ENCODE data around the gene SPRYD3. TPM values are rescaled to one million over a fixed set of nuclear protein-coding genes. Genes with fewer than 3 reads are reported as not detected.
"Not testable (repeated sequence)": the region's sequence is repeated elsewhere in the genome, so short reads cannot be mapped to it uniquely, and the experiment has no call there.

Gene SPRYD3
- total RNA-seq, 1 donor from 2014 or later = 41.2 TPM

- intact Hi-C loops (cut with micrococcal nuclease); H3K9me3 Mint-ChIP-seq: not testable (repeated sequence)
Measured at GRCh38 chr12:53112431-53112830, 33.2 kb upstream of the SPRYD3 start.

GRCh38 chr12:53107122-53107521 is 27.9 kb upstream of the SPRYD3 start:
- DNase-seq (ENCODE audit: low spot score) = no peak
- Mint-ChIP-seq H3K4me1 (ENCODE audit: low read depth) (peaks cover 14% of the 10 kb centered on the region), H3K27me3 (ENCODE audit: insufficient read depth) (no peaks in the 10 kb centered on the region), H3K9me3 (no peaks in the 10 kb centered on the region), H3K36me3 (ENCODE audit: low read depth) (no peaks in the 10 kb centered on the region), H3K4me3 (no peak overlapping the region), H3K27ac (no peak overlapping the region)
- intact Hi-C loops (cut with micrococcal nuclease) = no loop called here

More at GRCh38 chr12:53112431-53112830, 33.2 kb upstream of the SPRYD3 start:
- not testable (repeated sequence) for H3K4me1 Mint-ChIP-seq (ENCODE audit: low read depth); DNase-seq (ENCODE audit: low spot score); H3K4me3 Mint-ChIP-seq; H3K27ac Mint-ChIP-seq; H3K36me3 Mint-ChIP-seq (ENCODE audit: low read depth); H3K27me3 Mint-ChIP-seq (ENCODE audit: insufficient read depth)

GRCh38 chr12:53105712-53106439 is 26.7 kb upstream of the SPRYD3 start:
- Mint-ChIP-seq H3K36me3 (ENCODE audit: low read depth) (no peaks in the 10 kb centered on the region), H3K4me3 (no peak overlapping the region), H3K27ac (no peak overlapping the region), H3K27me3 (ENCODE audit: insufficient read depth) (peaks cover 3% of the 10 kb centered on the region), H3K4me1 (ENCODE audit: low read depth) (peaks cover 14% of the 10 kb centered on the region), H3K9me3 (no peaks in the 10 kb centered on the region)
- DNase-seq (ENCODE audit: low spot score) = no peak
- intact Hi-C loops (cut with micrococcal nuclease) = no loop called here

GRCh38 chr12:53105256-53105655 is 26.1 kb upstream of the SPRYD3 start:
- Mint-ChIP-seq H3K27ac (no peak overlapping the region), H3K36me3 (ENCODE audit: low read depth) (no peaks in the 10 kb centered on the region), H3K4me1 (ENCODE audit: low read depth) (peaks cover 14% of the 10 kb centered on the region), H3K9me3 (no peaks in the 10 kb centered on the region), H3K4me3 (no peak overlapping the region), H3K27me3 (ENCODE audit: insufficient read depth) (peaks cover 3% of the 10 kb centered on the region)
- intact Hi-C loops (cut with micrococcal nuclease) = no loop called here
- no peak for DNase-seq (ENCODE audit: low spot score)

- Mint-ChIP-seq H3K36me3 (ENCODE audit: low read depth) (no peaks in the 10 kb centered on the region), H3K27ac (no peak overlapping the region)
Measured at GRCh38 chr12:53103860-53104305, 24.7 kb upstream of the SPRYD3 start.

GRCh38 chr12:53102883-53103807 is 24.0 kb upstream of the SPRYD3 start, which contains the start of gene SOAT2:
SOAT2 (plus strand) TSS chr12:53103486; CDS start chr12:53103578, 92 bp downstream.
- intact Hi-C loops (cut with micrococcal nuclease) = no loop called here
- no peak within 1 kb of the TSS for H3K4me3 Mint-ChIP-seq
- H3K27ac Mint-ChIP-seq = no peak within 1 kb of the TSS
- no peak for DNase-seq (ENCODE audit: low spot score)
- no peaks in the 10 kb centered on the region for H3K9me3 Mint-ChIP-seq
- peaks cover 12% of the 10 kb centered on the region for H3K27me3 Mint-ChIP-seq (ENCODE audit: insufficient read depth)
- peaks cover 27% of the 10 kb centered on the region for H3K4me1 Mint-ChIP-seq (ENCODE audit: low read depth)
- H3K36me3 Mint-ChIP-seq (ENCODE audit: low read depth) = no peaks in the 10 kb centered on the region

More at GRCh38 chr12:53103860-53104305, 24.7 kb upstream of the SPRYD3 start:
- H3K27me3 Mint-ChIP-seq (ENCODE audit: insufficient read depth) = peaks cover 8% of the 10 kb centered on the region
- DNase-seq (ENCODE audit: low spot score) = no peak
- no peak overlapping the region for H3K4me3 Mint-ChIP-seq
- H3K4me1 Mint-ChIP-seq (ENCODE audit: low read depth) = peaks cover 20% of the 10 kb centered on the region
- H3K9me3 Mint-ChIP-seq = no peaks in the 10 kb centered on the region
- intact Hi-C loops (cut with micrococcal nuclease) = no loop called here

- peaks cover 31% of the 10 kb centered on the region for H3K4me1 Mint-ChIP-seq (ENCODE audit: low read depth)
- H3K27me3 Mint-ChIP-seq (ENCODE audit: insufficient read depth) = peaks cover 16% of the 10 kb centered on the region
- intact Hi-C loops (cut with micrococcal nuclease) = no loop called here
- no peak overlapping the region for H3K4me3 Mint-ChIP-seq
- H3K27ac Mint-ChIP-seq = no peak overlapping the region
- DNase-seq (ENCODE audit: low spot score) = no peak
- H3K36me3 Mint-ChIP-seq (ENCODE audit: low read depth) = no peaks in the 10 kb centered on the region
- no peaks in the 10 kb centered on the region for H3K9me3 Mint-ChIP-seq
Measured at GRCh38 chr12:53101931-53102781, 23.0 kb upstream of the SPRYD3 start.

- peaks cover 25% of the 10 kb centered on the region for H3K27me3 Mint-ChIP-seq (ENCODE audit: insufficient read depth)
- H3K4me3 Mint-ChIP-seq = no peak overlapping the region
- no peak for DNase-seq (ENCODE audit: low spot score)
- no peaks in the 10 kb centered on the region for H3K36me3 Mint-ChIP-seq (ENCODE audit: low read depth)
- peaks cover 37% of the 10 kb centered on the region for H3K4me1 Mint-ChIP-seq (ENCODE audit: low read depth)
- intact Hi-C loops (cut with micrococcal nuclease) = no loop called here
- no peak overlapping the region for H3K27ac Mint-ChIP-seq
- no peaks in the 10 kb centered on the region for H3K9me3 Mint-ChIP-seq
Measured at GRCh38 chr12:53101266-53101665, 22.1 kb upstream of the SPRYD3 start.

- Mint-ChIP-seq H3K36me3 (ENCODE audit: low read depth) (no peaks in the 10 kb centered on the region), H3K4me3 (no peak overlapping the region), H3K9me3 (no peaks in the 10 kb centered on the region), H3K4me1 (ENCODE audit: low read depth) (peaks cover 37% of the 10 kb centered on the region), H3K27me3 (ENCODE audit: insufficient read depth) (peaks cover 29% of the 10 kb centered on the region), H3K27ac (no peak overlapping the region)
- intact Hi-C loops (cut with micrococcal nuclease) = no loop called here
- DNase-seq (ENCODE audit: low spot score) = no peak
Measured at GRCh38 chr12:53100466-53101151, 21.4 kb upstream of the SPRYD3 start.

- Mint-ChIP-seq H3K36me3 (ENCODE audit: low read depth) (peaks cover 1% of the 10 kb centered on the region), H3K27ac (peak overlapping the region; percentile 23), H3K4me3 (peak overlapping the region; percentile 37), H3K4me1 (ENCODE audit: low read depth) (peaks cover 37% of the 10 kb centered on the region), H3K9me3 (no peaks in the 10 kb centered on the region), H3K27me3 (ENCODE audit: insufficient read depth) (peaks cover 35% of the 10 kb centered on the region)
- intact Hi-C loops (cut with micrococcal nuclease) = loop anchor here (1.0 kb wide), 3 partner anchors 20 to 45 kb away; partner anchors contain the start of gene SPRYD3
- peak; percentile 72 for DNase-seq (ENCODE audit: low spot score)
Measured at GRCh38 chr12:53099071-53099882, 20.1 kb upstream of the SPRYD3 start.

GRCh38 chr12:53098354-53098981 is 19.3 kb upstream of the SPRYD3 start:
- DNase-seq (ENCODE audit: low spot score) = no peak
- Mint-ChIP-seq H3K4me1 (ENCODE audit: low read depth) (peaks cover 33% of the 10 kb centered on the region), H3K36me3 (ENCODE audit: low read depth) (peaks cover 1% of the 10 kb centered on the region), H3K9me3 (no peaks in the 10 kb centered on the region), H3K4me3 (peak overlapping the region; percentile 60), H3K27ac (peak overlapping the region; percentile 64), H3K27me3 (ENCODE audit: insufficient read depth) (peaks cover 35% of the 10 kb centered on the region)
- intact Hi-C loops (cut with micrococcal nuclease) = no loop called here

Data from activated T-helper 1 cell treated with anti-CD3 and anti-CD28 coated beads, Interleukin-12 subunit alpha, Interleukin-12 subunit beta, Interleukin-2, Interleukin-4 antibody, amounts not matched to agents 30 ng/mL and 10 ng/mL and 1 ng/mL, durations not matched to agents 14 hours and 24 hours and 36 hours (primary cell).